HG03378 (cell line): ENCODE data around the gene SORBS1.

Experiments
- ATAC-seq: cut with Tn5 transposase; IDR thresholded peaks from one replicate; pipeline ENCODE4 v1.9.1; 2021; ENCODE audit warnings: mild to moderate bottlenecking, moderate library complexity; ENCODE audit not compliant: unreplicated experiment

The SORBS1 gene

GRCh38 chr10:95442341-95442740, 118.8 kb downstream of the SORBS1 start:
- ATAC-seq, result no peak

GRCh38 chr10:95441547-95441923, 119.6 kb downstream of the SORBS1 start:
- peak; percentile 13 for ATAC-seq

- ATAC-seq, result peak; percentile 65
Observed at GRCh38 chr10:95440756-95441546, 120.2 kb downstream of the SORBS1 start.

GRCh38 chr10:95440038-95440725, 121.0 kb downstream of the SORBS1 start:
- ATAC-seq, result no peak

GRCh38 chr10:95438781-95439180, 122.4 kb downstream of the SORBS1 start:
- no peak for ATAC-seq

GRCh38 chr10:95437669-95438068, 123.5 kb downstream of the SORBS1 start:
- ATAC-seq, result no peak

GRCh38 chr10:95435548-95436279, 125.5 kb downstream of the SORBS1 start:
- no peak for ATAC-seq

- ATAC-seq, result no peak
Observed at GRCh38 chr10:95434583-95434982, 126.6 kb downstream of the SORBS1 start.

- no peak for ATAC-seq
Observed at GRCh38 chr10:95431900-95432342, 129.2 kb downstream of the SORBS1 start.

GRCh38 chr10:95430231-95430951, 130.8 kb downstream of the SORBS1 start:
- ATAC-seq, result peak; percentile 82

- ATAC-seq, result no peak
Observed at GRCh38 chr10:95429639-95430038, 131.5 kb downstream of the SORBS1 start.

GRCh38 chr10:95428701-95429100, 132.5 kb downstream of the SORBS1 start:
- no peak for ATAC-seq

- ATAC-seq, result no peak
Observed at GRCh38 chr10:95426482-95426881, 134.7 kb downstream of the SORBS1 start.

- ATAC-seq, result no peak
Observed at GRCh38 chr10:95425592-95426465, 135.3 kb downstream of the SORBS1 start.

GRCh38 chr10:95423164-95424005, 137.8 kb downstream of the SORBS1 start:
- no peak for ATAC-seq

GRCh38 chr10:95422233-95422632, 138.9 kb downstream of the SORBS1 start:
- no peak for ATAC-seq

- no peak for ATAC-seq
Observed at GRCh38 chr10:95421782-95422181, 139.4 kb downstream of the SORBS1 start.

- ATAC-seq, result no peak
Observed at GRCh38 chr10:95419399-95419798, 141.8 kb downstream of the SORBS1 start.

- no peak for ATAC-seq
Observed at GRCh38 chr10:95416973-95417372, 144.2 kb downstream of the SORBS1 start.
